Measurements from ENCODE around the gene PHYKPL.

DNA sequence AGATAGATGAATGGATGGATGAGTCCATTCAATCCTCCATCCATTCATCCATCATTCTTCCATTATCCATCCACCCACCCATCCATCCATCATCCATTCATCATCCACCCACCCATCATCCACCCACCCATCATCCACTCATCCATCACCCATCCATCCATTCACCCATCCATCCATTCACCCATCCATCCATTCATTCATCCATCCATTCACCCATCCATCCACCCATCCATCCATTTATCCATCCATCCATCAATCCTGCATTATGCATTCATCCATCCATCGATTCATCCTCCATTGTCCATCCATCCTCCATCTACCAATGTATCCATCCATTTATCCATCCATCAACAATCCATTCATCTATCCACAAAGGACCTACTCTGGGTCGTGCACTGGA is 12.8 kb upstream of the PHYKPL start:
- TF ChIP-seq, protein P1, sequence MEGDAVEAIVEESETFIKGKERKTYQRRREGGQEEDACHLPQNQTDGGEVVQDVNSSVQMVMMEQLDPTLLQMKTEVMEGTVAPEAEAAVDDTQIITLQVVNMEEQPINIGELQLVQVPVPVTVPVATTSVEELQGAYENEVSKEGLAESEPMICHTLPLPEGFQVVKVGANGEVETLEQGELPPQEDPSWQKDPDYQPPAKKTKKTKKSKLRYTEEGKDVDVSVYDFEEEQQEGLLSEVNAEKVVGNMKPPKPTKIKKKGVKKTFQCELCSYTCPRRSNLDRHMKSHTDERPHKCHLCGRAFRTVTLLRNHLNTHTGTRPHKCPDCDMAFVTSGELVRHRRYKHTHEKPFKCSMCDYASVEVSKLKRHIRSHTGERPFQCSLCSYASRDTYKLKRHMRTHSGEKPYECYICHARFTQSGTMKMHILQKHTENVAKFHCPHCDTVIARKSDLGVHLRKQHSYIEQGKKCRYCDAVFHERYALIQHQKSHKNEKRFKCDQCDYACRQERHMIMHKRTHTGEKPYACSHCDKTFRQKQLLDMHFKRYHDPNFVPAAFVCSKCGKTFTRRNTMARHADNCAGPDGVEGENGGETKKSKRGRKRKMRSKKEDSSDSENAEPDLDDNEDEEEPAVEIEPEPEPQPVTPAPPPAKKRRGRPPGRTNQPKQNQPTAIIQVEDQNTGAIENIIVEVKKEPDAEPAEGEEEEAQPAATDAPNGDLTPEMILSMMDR (IDR thresholded peaks at IDR 0.05) = no peak
- no peak for TF ChIP-seq EP300 (IDR thresholded peaks at IDR 0.05)
- no peak for TF ChIP-seq POLR2AphosphoS5 (IDR thresholded peaks at IDR 0.05)
- TF ChIP-seq POLR2A (IDR thresholded peaks at IDR 0.05) = no peak
